Breast epithelium (tissue), 4 donors: ENCODE data around the gene NAALADL1. TPM values are rescaled to one million over a fixed set of nuclear protein-coding genes. Genes with fewer than 3 reads are reported as not detected.

Experiments
- DNase-seq, 2 donors: peaks; one replicate each; pipeline ENCODE4 v3.0.0-alpha.2; 2019; ENCODE audit warnings: low spot score in 2 of 2
- H3K27ac ChIP-seq, 2 donors: fragments of 200-600 bp; sonication (generic) in 1 of 2; one replicate each; pipeline ENCODE4 v1.5.1; 2016 to 2019; ENCODE audit warnings: mild to moderate bottlenecking in 1 of 2
- H3K27me3 ChIP-seq, 2 donors: fragments of 200-600 bp; sonication (generic) in 1 of 2; one replicate each; pipeline versions ENCODE4 v1.5.1 to v1.6.0; 2017 to 2019; ENCODE audit warnings: control low read depth in 1 of 2, mild to moderate bottlenecking in 1 of 2
- H3K36me3 ChIP-seq: fragments of 200-600 bp; one replicate; pipeline ENCODE4 v1.5.1; 2019
- H3K4me1 ChIP-seq, 2 donors: fragments of 200-600 bp; sonication (generic); one replicate each; pipeline ENCODE4 v1.5.1; 2016 to 2019; ENCODE audit warnings: control low read depth in 1 of 2
- H3K4me3 ChIP-seq, 3 donors: fragments of 200-600 bp; sonication (generic); 1 replicate in 2 of 3; 2 replicates in 1 of 3; pipeline ENCODE4 v1.5.1; 2016 to 2019; ENCODE audit warnings: mild to moderate bottlenecking in 3 of 3, moderate library complexity in 2 of 3
- H3K9me3 ChIP-seq, 2 donors: fragments of 200-600 bp; sonication (generic) in 1 of 2; one replicate each; pipeline ENCODE4 v1.5.1; 2016 to 2019; ENCODE audit warnings: control low read depth in 1 of 2
- CTCF ChIP-seq, 3 donors: fragments of 450-650 bp; IDR thresholded peaks; one replicate each; pipeline ENCODE4 v1.5.1; 2016 to 2017; ENCODE audit warnings: antibody characterized with exemption in 3 of 3, mild to moderate bottlenecking in 3 of 3, moderate library complexity in 3 of 3
- POLR2A ChIP-seq: fragments of 450-650 bp; IDR thresholded peaks from one replicate; pipeline ENCODE4 v1.6.1; 2016; ENCODE audit warnings: antibody characterized with exemption, mild to moderate bottlenecking, moderate library complexity
- POLR2AphosphoS5 ChIP-seq, 3 donors: sonication (generic); formaldehyde crosslinking; IDR thresholded peaks; one replicate each; pipeline ENCODE4 v1.6.1; 2017; ENCODE audit warnings: antibody characterized with exemption in 3 of 3
- intact Hi-C: fragments of 100-400 bp; cut with DNase I; formaldehyde crosslinking; loops from one replicate; pipeline ENCODE4 v1.15.1; 2023; ENCODE audit warnings: low total_unique reads
- total RNA-seq, 3 donors: library from RNA; depleted of rRNA; stranded (reverse); fragments of >200 nt; gene quantifications; one replicate each; pipeline ENCODE4 v1.1.0, GENCODE V29; 2016

Gene NAALADL1
- total RNA-seq, 3 donors from 2014 or later = 15.5 to 28.8 (median 19.2) TPM

GRCh38 chr11:65003282-65003681, 55.1 kb downstream of the NAALADL1 start:
- Histone ChIP-seq H3K9me3 (no peaks in the 10 kb centered on the region), H3K36me3 (no peaks in the 10 kb centered on the region), H3K27me3 (no peaks in the 10 kb centered on the region), H3K27ac (no peak overlapping the region), H3K4me3 (no peak overlapping the region), H3K4me1 (no peaks in the 10 kb centered on the region)
- DNase-seq = no peak
- intact Hi-C loops = no loop called here
- TF ChIP-seq CTCF (IDR thresholded peaks at IDR 0.05) = no peak
- no peak for TF ChIP-seq POLR2AphosphoS5 (IDR thresholded peaks at IDR 0.05)
- no peak for TF ChIP-seq POLR2A

GRCh38 chr11:65002706-65003105, 55.6 kb downstream of the NAALADL1 start:
- no peaks in the 10 kb centered on the region for H3K9me3 ChIP-seq
- DNase-seq = no peak
- no peaks in the 10 kb centered on the region for H3K4me1 ChIP-seq
- H3K27me3 ChIP-seq = no peaks in the 10 kb centered on the region
- TF ChIP-seq POLR2AphosphoS5 (IDR thresholded peaks at IDR 0.05) (no peak), CTCF (IDR thresholded peaks at IDR 0.05) (no peak), POLR2A (no peak)
- intact Hi-C loops = no loop called here
- no peaks in the 10 kb centered on the region for H3K36me3 ChIP-seq
- H3K4me3 ChIP-seq = no peak overlapping the region
- H3K27ac ChIP-seq = no peak overlapping the region

GRCh38 chr11:64999478-64999877, 58.9 kb downstream of the NAALADL1 start:
- Histone ChIP-seq H3K9me3 (no peaks in the 10 kb centered on the region), H3K27ac (no peak overlapping the region), H3K4me1 (no peaks in the 10 kb centered on the region), H3K27me3 (no peaks in the 10 kb centered on the region), H3K4me3 (no peak overlapping the region), H3K36me3 (no peaks in the 10 kb centered on the region)
- DNase-seq = no peak
- TF ChIP-seq CTCF (IDR thresholded peaks at IDR 0.05) (no peak), POLR2AphosphoS5 (IDR thresholded peaks at IDR 0.05) (no peak), POLR2A (no peak)
- intact Hi-C loops = loop anchor here (10.0 kb wide), 1 partner anchor 55 kb away; no protein-coding TSS in a partner anchor

- intact Hi-C loops = loop anchor here (10.0 kb wide), 1 partner anchor 54 kb away; no protein-coding TSS in a partner anchor
- Histone ChIP-seq H3K9me3 (no peaks in the 10 kb centered on the region), H3K4me3 (no peak overlapping the region), H3K27me3 (no peaks in the 10 kb centered on the region), H3K36me3 (no peaks in the 10 kb centered on the region), H3K27ac (no peak overlapping the region), H3K4me1 (no peaks in the 10 kb centered on the region)
- no peak for TF ChIP-seq POLR2AphosphoS5 (IDR thresholded peaks at IDR 0.05)
- no peak for TF ChIP-seq CTCF (IDR thresholded peaks at IDR 0.05)
- no peak for TF ChIP-seq POLR2A
- no peak for DNase-seq
Observed at GRCh38 chr11:64998690-64999431, 59.5 kb downstream of the NAALADL1 start.

GRCh38 chr11:64998141-64998540, 60.2 kb downstream of the NAALADL1 start:
- Histone ChIP-seq H3K4me3 (no peak overlapping the region), H3K27me3 (no peaks in the 10 kb centered on the region), H3K9me3 (no peaks in the 10 kb centered on the region), H3K27ac (no peak overlapping the region), H3K4me1 (no peaks in the 10 kb centered on the region), H3K36me3 (no peaks in the 10 kb centered on the region)
- no peak for DNase-seq
- intact Hi-C loops = loop anchor here (10.0 kb wide), 1 partner anchor 53 kb away; no protein-coding TSS in a partner anchor
- no peak for TF ChIP-seq POLR2A
- TF ChIP-seq CTCF (IDR thresholded peaks at IDR 0.05) = no peak
- TF ChIP-seq POLR2AphosphoS5 (IDR thresholded peaks at IDR 0.05) = no peak
